HK-2 (cell line): ENCODE data around the gene HACD4.
"Not testable (repeated sequence)": the region's sequence is repeated elsewhere in the genome, so short reads cannot be mapped to it uniquely, and the experiment has no call there.

ENCODE experiments used
- DNase-seq: peaks from one replicate; pipeline ENCODE4 v3.0.0-alpha.2; 2018; ENCODE audit not compliant: unreplicated experiment

Gene HACD4

GRCh38 chr9:21016701-21017491 lies 14.5 kb downstream of the HACD4 start:
- DNase-seq, result no peak

- DNase-seq, result no peak
Measured at GRCh38 chr9:21015995-21016394, 15.4 kb downstream of the HACD4 start.

GRCh38 chr9:21015129-21015815 lies 16.2 kb downstream of the HACD4 start:
- DNase-seq, result no peak

- DNase-seq, result no peak
Measured at GRCh38 chr9:21002040-21002439, 29.4 kb downstream of the HACD4 start.

GRCh38 chr9:21001581-21001980 lies 29.9 kb downstream of the HACD4 start:
- no peak for DNase-seq

GRCh38 chr9:20997503-20998076 lies 33.9 kb downstream of the HACD4 start:
- no peak for DNase-seq

GRCh38 chr9:20996809-20997208 lies 34.6 kb downstream of the HACD4 start:
- DNase-seq, result no peak

GRCh38 chr9:20995616-20996015 lies 35.8 kb downstream of the HACD4 start:
- DNase-seq, result no peak

- DNase-seq, result no peak
Measured at GRCh38 chr9:20994486-20994885, 37.0 kb downstream of the HACD4 start.

GRCh38 chr9:20990867-20991266 lies 40.6 kb downstream of the HACD4 start:
- DNase-seq, result no peak

- no peak for DNase-seq
Measured at GRCh38 chr9:20989923-20990341, 41.5 kb downstream of the HACD4 start.

GRCh38 chr9:20988671-20989315 lies 42.6 kb downstream of the HACD4 start:
- no peak for DNase-seq

GRCh38 chr9:20988061-20988460 lies 43.4 kb downstream of the HACD4 start:
- no peak for DNase-seq

GRCh38 chr9:20987521-20987920 lies 43.9 kb downstream of the HACD4 start:
- DNase-seq, result no peak

- DNase-seq, result no peak
Measured at GRCh38 chr9:20985851-20986600, 45.4 kb downstream of the HACD4 start.

GRCh38 chr9:20984506-20984905 lies 46.9 kb downstream of the HACD4 start:
- DNase-seq, result no peak

GRCh38 chr9:20981486-20981885 lies 50.0 kb downstream of the HACD4 start:
- DNase-seq, result no peak

- DNase-seq, result peak; percentile 26
Measured at GRCh38 chr9:20980832-20981455, 50.5 kb downstream of the HACD4 start.

GRCh38 chr9:20978249-20978648 lies 53.2 kb downstream of the HACD4 start:
- DNase-seq, result no peak

GRCh38 chr9:20974191-20974938 lies 57.1 kb downstream of the HACD4 start:
- DNase-seq, result not testable (repeated sequence)
